ENCODE measurements around the gene POFUT2. TPM values are rescaled to one million over a fixed set of nuclear protein-coding genes. Genes with fewer than 3 reads are reported as not detected.

POFUT2 gene
- total RNA-seq, 1 experiment from 2014 or later = 28.2 TPM

- ATAC-seq (no peak), DNase-seq (no peak)
- Histone ChIP-seq H2AFZ (ENCODE audit: low read length) (no peak overlapping the region), H3K9ac (ENCODE audit: low read length) (no peak overlapping the region), H3K27me3 (ENCODE audit: low read length) (no peaks in the 10 kb centered on the region), H3K4me2 (ENCODE audit: low read length) (no peak overlapping the region), H3K79me2 (ENCODE audit: low read length) (peaks cover 1% of the 10 kb centered on the region; the same call in 1 of the 2 replicates), H3K9me3 (ENCODE audit: low read length) (no peaks in the 10 kb centered on the region), H3K4me3 (ENCODE audit: low read length) (no peak overlapping the region), H3K9me2 (replicated peaks; ENCODE audit: low read length) (no peaks in the 10 kb centered on the region), H3K27ac (ENCODE audit: low read length) (no peak overlapping the region), H4K20me1 (ENCODE audit: low read length) (no peaks in the 10 kb centered on the region), H3K36me3 (ENCODE audit: low read depth, low read length) (peaks cover 45% of the 10 kb centered on the region), H3K4me1 (ENCODE audit: insufficient read depth, low read length) (no peaks in the 10 kb centered on the region), H3F3A (ENCODE audit: low read length, unreplicated experiment) (no peaks in the 10 kb centered on the region)
- intact Hi-C loops (cut with micrococcal nuclease) = no loop called here
- TF ChIP-seq EZH2phosphoT487 (IDR thresholded peaks at IDR 0.05; ENCODE audit: borderline replicate concordance, low read length) = no peak
- TF ChIP-seq EZH2 (IDR thresholded peaks at IDR 0.05; ENCODE audit: low read length, unreplicated experiment) = no peak
- no peak for TF ChIP-seq CTCF (conservative IDR thresholded peaks at IDR 0.05; ENCODE audit: low read depth, low read length)
- no TSS peak for BruUV-seq (replicated peaks)
- ChIA-PET CTCF (no interaction called here), POLR2A (ENCODE audit: unreplicated experiment) (no interaction called here)
Measured at GRCh38 chr21:45280178-45280821, 7.4 kb downstream of the POFUT2 start.

- ChIA-PET POLR2A (ENCODE audit: unreplicated experiment) (no interaction called here), CTCF (no interaction called here)
- Histone ChIP-seq H3K27ac (ENCODE audit: low read length) (no peak overlapping the region), H3K4me3 (ENCODE audit: low read length) (no peak overlapping the region), H3K4me2 (ENCODE audit: low read length) (no peak overlapping the region), H2AFZ (ENCODE audit: low read length) (no peak overlapping the region), H3K27me3 (ENCODE audit: low read length) (no peaks in the 10 kb centered on the region), H3K9me3 (ENCODE audit: low read length) (no peaks in the 10 kb centered on the region), H3F3A (ENCODE audit: low read length, unreplicated experiment) (no peaks in the 10 kb centered on the region), H3K36me3 (ENCODE audit: low read depth, low read length) (peaks cover 46% of the 10 kb centered on the region), H4K20me1 (ENCODE audit: low read length) (no peaks in the 10 kb centered on the region), H3K79me2 (ENCODE audit: low read length) (no peaks in the 10 kb centered on the region), H3K9ac (ENCODE audit: low read length) (no peak overlapping the region), H3K4me1 (ENCODE audit: insufficient read depth, low read length) (no peaks in the 10 kb centered on the region), H3K9me2 (replicated peaks; ENCODE audit: low read length) (no peaks in the 10 kb centered on the region)
- ATAC-seq (no peak), DNase-seq (no peak)
- TF ChIP-seq EZH2phosphoT487 (IDR thresholded peaks at IDR 0.05; ENCODE audit: borderline replicate concordance, low read length) (no peak), CTCF (conservative IDR thresholded peaks at IDR 0.05; ENCODE audit: low read depth, low read length) (no peak), EZH2 (IDR thresholded peaks at IDR 0.05; ENCODE audit: low read length, unreplicated experiment) (no peak)
- no TSS peak for BruUV-seq (replicated peaks)
- intact Hi-C loops (cut with micrococcal nuclease) = no loop called here
Measured at GRCh38 chr21:45279446-45280177, 8.1 kb downstream of the POFUT2 start.

All from PC-3 (cell line).